Urinary bladder (tissue), 4 donors: ENCODE measurements around the gene NUP85. TPM values are rescaled to one million over a fixed set of nuclear protein-coding genes. Genes with fewer than 3 reads are reported as not detected.
"Not testable (repeated sequence)": the region's sequence is repeated elsewhere in the genome, so short reads cannot be mapped to it uniquely, and the experiment has no call there.

ENCODE experiments used
- DNase-seq: peaks from one replicate; pipeline ENCODE4 v3.0.0-alpha.2; 2015; ENCODE audit errors: extremely low spot score
- H3K27ac ChIP-seq: one replicate; pipeline ENCODE4 v1.5.1; 2013; ENCODE audit warnings: low read depth, mild to moderate bottlenecking, moderate library complexity
- H3K36me3 ChIP-seq: one replicate; pipeline ENCODE4 v1.6.1; 2013; ENCODE audit warnings: mild to moderate bottlenecking, moderate library complexity; ENCODE audit not compliant: insufficient read depth
- H3K4me1 ChIP-seq: one replicate; pipeline ENCODE4 v1.6.1; 2013; ENCODE audit warnings: mild to moderate bottlenecking, moderate library complexity; ENCODE audit not compliant: insufficient read depth
- H3K4me3 ChIP-seq: one replicate; pipeline ENCODE4 v1.5.1; 2013; ENCODE audit warnings: low read depth, low read length
- WGBS: extraction: QIAGEN DNeasy Blood & Tissue Kit; methylation state at CpG from one replicate; pipeline ENCODE4 v1.1.7; 2013; 5-methylcytosine and 5-hydroxymethylcytosine counted together
- polyA plus RNA-seq: library from polyadenylated mRNA; stranded (reverse); fragments of 200-250 nt; gene quantifications from one replicate; pipeline ENCODE4 v1.2.3, GENCODE V29; 2013
- total RNA-seq: library from RNA; depleted of rRNA; stranded (reverse); fragments of >200 nt; gene quantifications from one replicate; pipeline ENCODE4 v1.2.3, GENCODE V29; 2014
- donor health status: healthy with polysubstance abuse.
- donor health status: healthy.

The NUP85 gene
- total and polyA plus RNA-seq, 2 donors: 36.6 to 40.2 TPM

DNA sequence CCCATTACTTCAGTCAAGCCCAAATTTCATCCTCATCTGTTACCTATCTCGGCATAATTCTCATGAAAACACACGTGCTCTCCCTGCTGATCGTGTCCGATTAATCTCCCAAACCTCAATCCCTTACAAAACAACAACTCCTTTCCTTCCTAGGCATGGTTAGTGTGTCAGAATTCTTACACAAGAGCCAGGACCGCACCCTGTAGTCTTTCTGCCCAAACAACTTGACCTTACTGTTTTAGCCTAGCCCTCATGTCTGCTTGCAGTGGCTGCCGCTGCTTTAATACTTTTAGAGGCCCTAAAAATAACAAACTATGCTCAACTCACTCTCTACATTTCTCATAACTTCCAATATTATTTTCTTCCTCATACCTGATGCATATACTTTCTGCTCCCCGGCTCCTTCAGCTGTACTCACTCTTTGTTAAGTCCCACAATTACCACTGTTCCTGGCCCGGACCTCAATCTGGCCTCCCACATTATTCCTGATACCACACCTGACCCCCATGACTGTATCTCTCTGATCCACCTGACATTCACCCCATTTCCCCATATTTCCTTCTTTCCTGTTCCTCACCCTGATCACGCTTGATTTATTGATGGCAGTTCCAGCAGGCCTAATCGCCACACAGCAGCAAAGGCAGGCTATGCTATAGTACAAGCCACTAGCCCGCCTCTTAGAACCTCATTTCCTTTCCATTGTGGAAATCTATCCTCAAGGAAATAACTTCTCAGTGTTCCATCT lies 50.6 kb downstream of the NUP85 start:
- DNase-seq, H3K36me3 ChIP-seq, H3K4me3 ChIP-seq, H3K27ac ChIP-seq, H3K4me1 ChIP-seq: not testable (repeated sequence)
- whole genome bisulfite sequencing: 70% methylated on average over 10 of the region's 11 CpGs

DNA sequence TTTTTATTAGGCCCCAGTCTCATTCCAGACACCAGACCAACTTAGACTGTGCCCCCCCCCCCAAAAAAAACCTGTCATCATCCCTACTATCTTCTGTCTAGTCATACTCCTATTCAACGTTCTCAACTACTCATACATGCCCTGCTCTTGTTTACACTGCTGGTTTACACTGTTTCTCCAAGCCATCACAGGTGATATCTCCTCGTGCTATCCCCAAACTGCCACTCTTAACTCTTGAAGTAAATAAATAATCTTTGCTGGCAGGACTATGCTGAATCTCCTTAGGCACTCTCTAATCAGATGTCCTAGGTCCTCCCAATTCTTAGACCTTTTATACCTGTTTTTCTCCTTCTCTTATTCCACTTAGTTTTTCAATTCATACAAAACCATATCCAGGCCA lies 51.7 kb downstream of the NUP85 start:
- H3K4me3 ChIP-seq, DNase-seq, H3K27ac ChIP-seq, H3K36me3 ChIP-seq, H3K4me1 ChIP-seq: not testable (repeated sequence)
- WGBS: 50% methylated on average over 2 of the region's 2 CpGs

DNA sequence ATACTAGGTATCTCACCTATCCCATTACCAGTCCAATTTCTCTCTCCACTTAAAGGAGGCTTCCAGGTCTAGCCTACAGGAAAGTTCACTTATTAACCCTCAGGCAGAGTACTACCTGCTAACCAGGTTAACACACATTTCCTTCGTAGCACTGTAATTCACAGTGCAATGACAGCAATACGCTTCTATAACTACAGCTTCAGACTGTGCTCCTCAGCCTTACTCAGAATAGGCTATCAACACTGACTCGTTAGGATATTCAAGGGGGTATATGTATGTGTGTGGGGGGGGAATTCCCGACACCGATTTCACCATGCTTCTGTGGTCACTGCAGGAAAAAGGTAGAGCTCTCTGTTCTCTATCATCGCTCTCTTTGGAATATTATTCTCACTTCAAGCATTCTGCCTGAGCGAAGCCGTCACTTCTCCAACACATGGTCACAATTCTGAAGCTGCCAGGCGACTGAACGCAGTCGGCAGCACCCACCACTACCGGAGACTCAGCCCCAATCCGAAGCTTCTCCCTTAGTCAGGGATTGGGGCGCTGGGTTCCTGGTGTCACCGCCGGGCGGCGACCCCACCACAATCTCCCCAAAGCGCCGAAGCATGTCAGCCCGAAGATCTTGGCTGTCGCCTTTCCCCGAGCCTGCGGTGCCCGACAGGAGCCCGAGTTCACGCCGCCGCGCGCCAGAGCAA lies 55.3 kb downstream of the NUP85 start:
- Histone ChIP-seq H3K4me1 (peaks cover 2% of the 10 kb centered on the region), H3K36me3 (peaks cover 5% of the 10 kb centered on the region), H3K4me3 (peak overlapping the region; percentile 88), H3K27ac (peak overlapping the region; percentile 89)
- no peak for DNase-seq
- 2% methylated on average over 31 of the region's 31 CpGs for WGBS

DNA sequence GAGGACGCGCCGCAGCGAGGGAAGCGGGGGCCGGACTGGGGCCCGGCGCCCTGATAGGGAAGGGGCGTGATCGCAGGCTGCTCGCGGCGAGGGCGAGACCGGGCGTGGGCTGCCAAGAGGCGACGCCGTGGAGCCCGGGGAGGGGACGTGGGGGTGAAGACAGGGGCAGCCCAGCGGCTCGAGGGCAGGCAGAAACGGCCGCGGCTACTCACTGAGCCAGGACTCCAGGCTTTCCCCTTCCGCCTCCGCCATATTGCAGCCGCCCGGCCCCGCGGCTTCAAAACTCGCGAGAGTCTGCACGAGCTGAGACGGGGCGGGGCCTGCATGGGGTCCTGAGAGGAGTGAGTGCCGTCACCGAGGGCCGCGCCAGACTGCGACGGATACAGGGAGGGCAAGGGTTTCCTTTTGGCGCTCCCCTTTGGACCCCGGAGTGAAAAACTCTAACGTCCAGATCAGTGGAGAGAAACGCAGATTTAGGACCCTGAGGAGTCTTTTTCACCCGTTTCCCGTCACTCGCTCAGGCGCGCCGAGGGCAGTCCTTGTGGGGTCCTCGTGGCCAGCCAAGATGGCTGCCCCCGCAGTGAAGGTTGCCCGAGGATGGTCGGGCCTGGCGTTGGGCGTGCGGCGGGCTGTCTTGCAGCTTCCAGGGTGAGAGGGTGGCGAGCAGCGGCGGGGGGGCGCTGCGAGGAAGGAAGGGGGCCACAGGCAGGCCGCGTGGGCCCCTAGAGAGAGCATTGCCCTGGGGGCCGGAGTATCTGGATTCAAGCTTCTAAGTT lies 56.0 kb downstream of the NUP85 start, which contains the start of the genes GGA3 and MRPS7:
Gene GGA3 (minus strand): TSS at position 271 of the 776 bp plus-strand sequence. CDS start 19 bp downstream, at position 252.
Gene MRPS7 (plus strand): TSS at position 544 of the 776 bp plus-strand sequence. CDS start 22 bp downstream, at position 566.
- DNase-seq: peak; percentile 89
- peak within 1 kb of the TSS; percentile 88 for H3K4me3 ChIP-seq
- peaks cover 5% of the 10 kb centered on the region for H3K36me3 ChIP-seq
- under 1% methylated on average over 67 of the region's 69 CpGs for WGBS
- H3K4me1 ChIP-seq: peaks cover 2% of the 10 kb centered on the region
- peak within 1 kb of the TSS; percentile 89 for H3K27ac ChIP-seq

DNA sequence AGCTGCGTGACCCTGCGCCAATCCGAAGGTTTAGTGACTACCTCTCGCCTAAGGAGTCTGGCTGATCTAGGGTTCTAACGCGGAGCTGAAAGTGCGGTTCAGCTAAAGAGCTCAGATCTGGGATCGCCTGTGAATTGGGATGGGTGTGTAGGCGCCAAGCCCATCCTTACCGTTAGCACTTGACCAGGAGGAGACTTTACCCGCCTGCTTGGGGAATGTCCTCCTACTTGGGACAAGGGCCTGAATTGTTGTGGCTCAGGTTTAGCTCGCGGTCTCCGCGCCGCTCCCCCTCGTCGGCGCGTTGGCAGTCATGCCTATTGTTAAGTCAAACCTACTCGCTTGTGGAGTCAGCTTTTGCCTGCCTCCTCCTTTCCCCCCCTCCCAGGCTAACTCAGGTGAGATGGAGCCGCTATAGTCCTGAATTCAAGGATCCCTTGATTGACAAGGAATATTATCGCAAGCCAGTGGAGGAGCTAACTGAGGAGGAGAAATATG lies 56.7 kb downstream of the NUP85 start:
- peak overlapping the region; percentile 88 for H3K4me3 ChIP-seq
- H3K4me1 ChIP-seq: peaks cover 2% of the 10 kb centered on the region
- WGBS: 1% methylated on average over 23 of the region's 23 CpGs
- peaks cover 5% of the 10 kb centered on the region for H3K36me3 ChIP-seq
- peak overlapping the region; percentile 82 for H3K27ac ChIP-seq
- DNase-seq: no peak

DNA sequence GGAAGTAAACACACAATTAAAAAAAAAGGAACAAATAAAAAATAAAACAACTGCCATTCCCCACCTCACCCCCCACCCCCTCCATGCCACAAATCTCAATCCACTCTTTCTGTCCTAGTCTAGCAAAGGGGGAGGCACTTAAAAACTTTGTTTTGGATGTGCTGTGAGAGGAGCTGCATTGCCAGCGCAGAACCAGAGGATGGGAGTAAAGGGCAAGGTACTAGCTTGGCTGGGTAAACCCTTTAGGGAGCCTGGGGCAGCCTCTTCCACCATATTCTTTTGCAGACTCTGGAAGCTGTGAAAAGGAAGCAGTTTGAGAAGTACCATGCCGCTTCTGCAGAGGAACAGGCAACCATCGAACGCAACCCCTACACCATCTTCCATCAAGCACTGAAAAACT lies 57.6 kb downstream of the NUP85 start:
- Histone ChIP-seq H3K4me3 (no peak overlapping the region), H3K4me1 (peaks cover 2% of the 10 kb centered on the region)

DNA sequence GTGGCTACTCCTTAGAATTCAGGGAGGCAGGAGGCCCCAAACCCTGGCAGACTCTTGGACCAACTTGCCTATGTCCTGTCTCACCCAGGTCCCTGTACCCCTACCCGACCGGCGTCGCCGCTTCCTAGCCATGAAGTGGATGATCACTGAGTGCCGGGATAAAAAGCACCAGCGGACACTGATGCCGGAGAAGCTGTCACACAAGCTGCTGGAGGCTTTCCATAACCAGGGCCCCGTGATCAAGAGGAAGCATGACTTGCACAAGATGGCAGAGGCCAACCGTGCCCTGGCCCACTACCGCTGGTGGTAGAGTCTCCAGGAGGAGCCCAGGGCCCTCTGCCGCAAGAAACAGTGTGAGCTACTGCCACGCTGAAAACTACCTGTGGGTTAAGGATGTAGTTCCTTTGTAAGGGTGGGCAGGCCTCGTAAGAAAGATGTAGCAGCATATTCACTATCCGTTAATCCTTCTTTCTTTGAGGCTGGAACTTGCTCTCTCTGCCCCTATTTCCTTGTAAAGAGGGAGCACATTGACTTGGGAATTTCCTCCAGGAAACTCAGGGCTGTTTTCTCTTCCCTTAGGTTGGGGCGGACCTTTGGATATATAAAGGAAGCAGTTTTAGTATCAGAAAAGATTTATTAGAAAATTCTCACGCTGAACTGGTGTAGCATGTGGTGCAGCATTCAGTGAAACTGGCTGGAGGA lies 60.3 kb downstream of the NUP85 start:
- H3K4me3 ChIP-seq: no peak overlapping the region
- WGBS: 89% methylated on average over 17 of the region's 17 CpGs
- no peaks in the 10 kb centered on the region for H3K4me1 ChIP-seq
- peaks cover 5% of the 10 kb centered on the region for H3K36me3 ChIP-seq
- no peak for DNase-seq
- H3K27ac ChIP-seq: no peak overlapping the region

More for the DNA sequence above, 57.6 kb downstream of the NUP85 start:
- WGBS: 95% methylated on average over 4 of the region's 4 CpGs
- no peak for DNase-seq
- H3K27ac ChIP-seq: no peak overlapping the region
- H3K36me3 ChIP-seq: peaks cover 5% of the 10 kb centered on the region

DNA sequence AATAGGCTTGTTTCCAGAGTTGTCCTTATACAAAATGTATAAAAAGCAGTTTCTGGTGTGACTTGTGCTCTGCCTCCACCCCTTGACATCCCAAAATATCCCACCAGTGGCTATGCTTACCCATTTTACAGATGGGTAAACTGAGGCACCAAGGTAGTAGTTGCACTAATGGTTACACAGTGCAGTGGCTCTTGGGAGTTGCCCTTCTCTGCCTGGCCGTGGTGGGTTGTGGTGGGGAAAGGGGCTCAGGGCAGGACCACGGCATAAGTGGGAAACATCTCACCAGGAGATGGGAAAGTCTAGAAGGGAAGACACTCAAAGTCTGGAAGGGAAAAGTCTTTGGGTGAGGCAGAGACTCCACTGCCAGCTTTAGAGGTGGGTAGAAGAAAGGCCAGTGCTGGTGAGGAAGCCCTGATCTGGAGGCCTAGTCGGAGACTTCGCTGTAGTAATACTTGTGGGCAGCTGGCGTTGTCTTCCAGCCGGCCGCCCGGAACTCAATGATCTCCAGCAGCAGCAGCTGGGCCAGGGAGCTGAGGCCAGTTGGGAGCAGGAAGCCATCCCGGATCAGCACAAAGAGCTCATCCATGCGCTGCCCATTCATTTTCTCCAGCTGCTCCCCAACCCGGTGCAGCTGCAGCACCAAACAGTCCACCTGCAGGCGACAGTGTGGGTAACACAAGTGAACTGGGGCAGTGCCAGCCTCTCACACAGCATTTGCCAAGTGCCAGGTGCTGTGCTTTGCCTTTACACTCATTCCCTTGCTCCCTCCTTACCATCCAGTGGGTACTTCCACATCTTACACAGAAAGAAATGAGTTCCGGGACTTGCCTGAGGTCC lies 61.1 kb downstream of the NUP85 start:
- Histone ChIP-seq H3K4me1 (no peaks in the 10 kb centered on the region), H3K27ac (no peak overlapping the region), H3K36me3 (peaks cover 5% of the 10 kb centered on the region), H3K4me3 (no peak overlapping the region)
- WGBS: 88% methylated on average over 13 of the region's 13 CpGs
- no peak for DNase-seq

DNA sequence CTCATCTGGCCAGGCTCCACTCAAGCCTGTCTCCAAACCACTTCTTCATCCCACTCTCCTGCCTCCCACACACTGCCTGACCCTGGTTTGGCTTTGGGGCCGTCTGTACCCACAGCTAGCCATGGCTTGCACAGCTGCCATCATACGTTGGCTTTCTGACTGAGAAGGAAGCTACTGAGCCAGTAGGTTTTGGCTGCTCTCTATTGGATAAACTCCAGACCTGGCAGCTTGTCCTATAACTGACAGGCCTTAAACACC lies 61.6 kb downstream of the NUP85 start:
- Histone ChIP-seq H3K36me3 (peaks cover 5% of the 10 kb centered on the region), H3K4me1 (no peaks in the 10 kb centered on the region), H3K27ac (no peak overlapping the region), H3K4me3 (no peak overlapping the region)
- no peak for DNase-seq
- 50% methylated on average over 2 of the region's 2 CpGs for WGBS

DNA sequence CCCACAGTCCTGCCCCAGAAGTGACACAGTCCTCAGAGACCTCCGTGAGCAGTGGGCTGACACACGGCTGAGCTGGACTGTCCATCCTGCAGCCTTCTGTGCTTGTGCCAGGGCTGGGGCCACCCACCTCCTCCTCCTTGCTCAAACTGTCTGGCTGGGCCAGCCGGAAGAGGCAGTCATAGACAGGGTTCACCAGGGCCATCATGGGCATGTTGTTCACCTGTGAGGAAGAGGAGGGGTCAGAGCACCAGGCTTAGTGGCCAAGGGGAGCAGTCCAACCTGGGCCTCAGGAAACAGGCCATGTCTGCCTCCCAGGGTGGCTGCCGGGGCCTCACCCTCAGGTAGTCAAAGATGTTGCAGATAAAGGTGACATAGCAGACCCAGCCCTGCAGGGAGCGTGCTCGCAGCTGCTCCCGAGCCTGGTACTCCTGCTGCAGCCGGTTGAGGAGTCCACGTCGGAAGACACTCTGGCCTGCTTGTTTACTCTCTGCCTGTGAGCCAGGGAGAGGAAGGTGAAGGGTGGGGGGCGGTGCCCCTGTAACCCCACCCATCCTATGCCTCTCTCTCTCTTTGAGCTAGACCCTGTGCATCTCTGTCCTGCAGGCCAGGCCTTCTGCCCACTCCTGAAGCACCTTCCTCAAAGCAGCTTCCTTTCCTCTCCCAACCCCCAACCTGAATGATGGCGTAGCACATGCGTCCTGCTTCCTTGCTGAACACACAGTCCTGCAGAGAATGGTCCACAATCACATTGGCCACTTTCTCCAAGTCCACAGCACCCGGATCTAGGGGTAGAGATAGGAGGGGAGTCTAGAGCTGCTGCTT lies 62.1 kb downstream of the NUP85 start:
- no peak overlapping the region for H3K27ac ChIP-seq
- no peaks in the 10 kb centered on the region for H3K4me1 ChIP-seq
- H3K36me3 ChIP-seq: peaks cover 5% of the 10 kb centered on the region
- no peak for DNase-seq
- no peak overlapping the region for H3K4me3 ChIP-seq
- WGBS: 37% methylated on average over 14 of the region's 14 CpGs

DNA sequence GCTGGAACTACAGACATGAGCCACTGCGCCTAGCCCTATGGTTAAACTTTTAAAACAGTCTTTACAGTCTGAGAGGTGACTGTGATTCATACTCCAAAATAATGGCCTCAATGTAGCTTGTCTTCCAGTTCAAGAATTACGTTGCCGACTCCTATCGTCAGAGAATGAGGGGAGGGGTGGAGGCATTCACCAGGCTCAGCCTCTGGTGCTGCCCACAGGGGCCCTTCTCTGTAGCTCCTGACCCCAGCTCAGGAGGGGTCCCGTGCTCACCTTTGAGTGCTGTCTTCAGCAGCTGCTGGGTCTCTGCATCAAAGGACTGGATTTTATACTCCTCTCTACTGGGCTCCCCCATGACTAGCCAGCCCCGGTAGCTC lies 64.4 kb downstream of the NUP85 start:
- Histone ChIP-seq H3K4me3 (no peak overlapping the region), H3K4me1 (no peaks in the 10 kb centered on the region), H3K36me3 (peaks cover 5% of the 10 kb centered on the region), H3K27ac (no peak overlapping the region)
- WGBS: 24% methylated on average over 6 of the region's 6 CpGs
- DNase-seq: no peak
